Chondrocyte (in vitro differentiated cells): ENCODE measurements around the gene UNC13B. TPM values are rescaled to one million over a fixed set of nuclear protein-coding genes. Genes with fewer than 3 reads are reported as not detected.

Experiments
- DNase-seq: peaks from one replicate; pipeline ENCODE4 v3.0.0; 2021; ENCODE audit warnings: mixed read lengths, low spot score
- H3K27ac Mint-ChIP-seq: one replicate; pipeline ENCODE4 v1.8.0; 2021; ENCODE audit warnings: mild to moderate bottlenecking, moderate library complexity, mixed read lengths; ENCODE audit not compliant: unreplicated experiment
- H3K27me3 Mint-ChIP-seq: 2 replicates; pipeline ENCODE4 v1.8.0; 2021; ENCODE audit warnings: low read depth, mixed read lengths
- H3K36me3 Mint-ChIP-seq: 2 replicates; pipeline ENCODE4 v1.8.0; 2021; ENCODE audit warnings: low read depth, mixed read lengths
- H3K4me1 Mint-ChIP-seq: 2 replicates; pipeline ENCODE4 v1.8.0; 2021; ENCODE audit warnings: low read depth, mild to moderate bottlenecking, mixed read lengths
- H3K4me3 Mint-ChIP-seq: one replicate; pipeline ENCODE4 v1.8.0; 2021; ENCODE audit warnings: mild to moderate bottlenecking, moderate library complexity, mixed read lengths; ENCODE audit not compliant: unreplicated experiment
- H3K9me3 Mint-ChIP-seq: 2 replicates; pipeline ENCODE4 v1.8.0; 2021; ENCODE audit warnings: low read depth, mixed read lengths
- total RNA-seq: library from RNA; stranded (reverse); gene quantifications from 3 replicates; pipeline ENCODE4 v1.2.1, GENCODE V29; 2021
- TF ChIP-seq, protein P1 (sequence below): fragments of 200-600 bp; sonication (generic); IDR thresholded peaks from 2 replicates; pipeline ENCODE4 v1.5.0; 2021; ENCODE audit warnings: antibody characterized with exemption, mild to moderate bottlenecking, moderate library complexity

The UNC13B gene
- total RNA-seq, 1 donor from 2014 or later, result 32.8 TPM

DNA sequence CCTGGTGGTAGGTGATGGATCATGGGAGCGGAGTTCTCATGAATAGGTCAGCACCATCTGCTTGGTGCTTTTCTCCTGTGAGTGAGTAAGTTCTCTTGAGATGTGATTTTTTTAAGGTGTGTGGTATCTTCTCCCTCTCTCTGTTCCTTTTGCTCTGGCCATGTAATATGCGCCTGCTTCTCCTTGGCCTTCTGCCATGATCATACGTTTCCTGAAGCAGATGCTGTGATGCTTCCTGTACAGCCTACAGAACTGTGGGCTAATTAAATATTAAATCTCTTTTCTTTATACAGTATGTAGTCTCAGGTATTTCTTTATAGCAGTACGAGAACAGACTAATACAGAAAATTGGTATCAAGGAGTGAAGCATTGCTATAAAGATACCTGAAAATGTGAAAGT, 36.4 kb downstream of the UNC13B start:
- peaks cover 14% of the 10 kb centered on the region for H3K4me1 Mint-ChIP-seq
- H3K4me3 Mint-ChIP-seq, result no peak overlapping the region
- H3K9me3 Mint-ChIP-seq, result peaks cover 13% of the 10 kb centered on the region
- H3K27me3 Mint-ChIP-seq, result no peaks in the 10 kb centered on the region
- H3K27ac Mint-ChIP-seq, result no peak overlapping the region
- H3K36me3 Mint-ChIP-seq, result peaks cover 9% of the 10 kb centered on the region
- TF ChIP-seq, protein P1, sequence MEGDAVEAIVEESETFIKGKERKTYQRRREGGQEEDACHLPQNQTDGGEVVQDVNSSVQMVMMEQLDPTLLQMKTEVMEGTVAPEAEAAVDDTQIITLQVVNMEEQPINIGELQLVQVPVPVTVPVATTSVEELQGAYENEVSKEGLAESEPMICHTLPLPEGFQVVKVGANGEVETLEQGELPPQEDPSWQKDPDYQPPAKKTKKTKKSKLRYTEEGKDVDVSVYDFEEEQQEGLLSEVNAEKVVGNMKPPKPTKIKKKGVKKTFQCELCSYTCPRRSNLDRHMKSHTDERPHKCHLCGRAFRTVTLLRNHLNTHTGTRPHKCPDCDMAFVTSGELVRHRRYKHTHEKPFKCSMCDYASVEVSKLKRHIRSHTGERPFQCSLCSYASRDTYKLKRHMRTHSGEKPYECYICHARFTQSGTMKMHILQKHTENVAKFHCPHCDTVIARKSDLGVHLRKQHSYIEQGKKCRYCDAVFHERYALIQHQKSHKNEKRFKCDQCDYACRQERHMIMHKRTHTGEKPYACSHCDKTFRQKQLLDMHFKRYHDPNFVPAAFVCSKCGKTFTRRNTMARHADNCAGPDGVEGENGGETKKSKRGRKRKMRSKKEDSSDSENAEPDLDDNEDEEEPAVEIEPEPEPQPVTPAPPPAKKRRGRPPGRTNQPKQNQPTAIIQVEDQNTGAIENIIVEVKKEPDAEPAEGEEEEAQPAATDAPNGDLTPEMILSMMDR, result no peak
- no peak for DNase-seq

DNA sequence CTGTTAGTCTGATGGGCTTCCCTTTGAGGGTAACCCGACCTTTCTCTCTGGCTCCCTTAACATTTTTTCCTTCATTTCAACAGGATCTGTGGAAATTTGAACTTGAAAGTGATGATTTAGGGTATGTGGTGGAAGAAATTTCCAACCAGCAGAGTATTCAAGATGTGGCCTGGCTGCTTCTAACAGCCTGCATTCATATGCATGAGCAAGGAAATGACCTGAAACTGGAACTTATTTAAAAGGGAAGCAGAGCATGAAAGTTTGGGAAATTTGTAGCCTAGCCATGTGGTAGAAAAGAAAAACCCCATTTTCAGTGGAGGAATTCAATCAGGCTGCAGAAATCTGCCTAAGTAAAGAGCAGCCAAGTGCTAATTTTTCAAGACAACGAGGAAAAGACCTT, 41.7 kb downstream of the UNC13B start:
- Mint-ChIP-seq H3K4me3 (no peak overlapping the region), H3K27ac (no peak overlapping the region), H3K27me3 (no peaks in the 10 kb centered on the region), H3K9me3 (peaks cover 30% of the 10 kb centered on the region), H3K4me1 (no peaks in the 10 kb centered on the region), H3K36me3 (peaks cover 18% of the 10 kb centered on the region)
- no peak for DNase-seq
- TF ChIP-seq, protein P1, result no peak

DNA sequence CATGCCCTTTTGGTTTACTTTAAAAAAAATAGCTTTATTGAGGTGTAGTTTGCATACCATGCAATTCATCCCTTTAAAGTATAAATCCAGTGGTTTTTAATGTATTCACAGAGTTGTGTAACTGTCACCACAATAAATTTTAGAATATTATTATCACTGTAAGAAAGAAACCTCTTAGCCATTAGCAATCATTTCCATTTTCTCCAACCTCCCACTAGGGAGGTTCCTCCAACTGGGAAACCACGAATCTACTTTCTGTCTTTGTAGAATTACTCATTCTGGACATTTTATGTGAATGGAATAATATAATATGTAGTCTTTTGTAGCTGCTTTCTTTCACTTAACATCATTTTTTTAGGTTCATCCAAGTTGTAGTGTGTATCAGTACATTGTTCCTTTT, 43.5 kb downstream of the UNC13B start:
- Mint-ChIP-seq H3K36me3 (peaks cover 18% of the 10 kb centered on the region), H3K27ac (no peak overlapping the region), H3K27me3 (no peaks in the 10 kb centered on the region), H3K4me1 (no peaks in the 10 kb centered on the region), H3K9me3 (peaks cover 30% of the 10 kb centered on the region), H3K4me3 (no peak overlapping the region)
- TF ChIP-seq, protein P1, result no peak
- no peak for DNase-seq

DNA sequence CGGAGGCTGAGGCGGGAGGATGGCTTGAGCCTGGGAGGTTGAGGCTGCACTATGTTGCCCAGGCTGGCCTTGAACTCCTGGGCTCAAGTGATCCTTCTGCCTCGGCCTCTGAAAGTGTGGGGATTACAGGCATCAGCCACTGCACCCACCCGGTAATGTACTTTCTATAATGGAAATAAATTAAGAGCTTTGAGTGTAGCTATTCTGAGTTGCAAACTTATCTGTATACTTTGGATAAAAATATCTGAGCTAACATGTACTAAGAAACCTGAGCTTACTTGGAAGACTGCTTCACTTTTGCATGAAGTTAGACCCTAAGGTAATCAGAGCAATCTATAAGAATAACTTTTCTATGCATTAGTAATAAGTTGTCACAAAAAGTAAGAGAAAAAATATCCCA, 50.0 kb downstream of the UNC13B start:
- no peaks in the 10 kb centered on the region for H3K36me3 Mint-ChIP-seq
- no peaks in the 10 kb centered on the region for H3K27me3 Mint-ChIP-seq
- H3K4me1 Mint-ChIP-seq, result no peaks in the 10 kb centered on the region
- no peak overlapping the region for H3K27ac Mint-ChIP-seq
- TF ChIP-seq, protein P1, result no peak
- H3K4me3 Mint-ChIP-seq, result no peak overlapping the region
- DNase-seq, result no peak
- H3K9me3 Mint-ChIP-seq, result no peaks in the 10 kb centered on the region

DNA sequence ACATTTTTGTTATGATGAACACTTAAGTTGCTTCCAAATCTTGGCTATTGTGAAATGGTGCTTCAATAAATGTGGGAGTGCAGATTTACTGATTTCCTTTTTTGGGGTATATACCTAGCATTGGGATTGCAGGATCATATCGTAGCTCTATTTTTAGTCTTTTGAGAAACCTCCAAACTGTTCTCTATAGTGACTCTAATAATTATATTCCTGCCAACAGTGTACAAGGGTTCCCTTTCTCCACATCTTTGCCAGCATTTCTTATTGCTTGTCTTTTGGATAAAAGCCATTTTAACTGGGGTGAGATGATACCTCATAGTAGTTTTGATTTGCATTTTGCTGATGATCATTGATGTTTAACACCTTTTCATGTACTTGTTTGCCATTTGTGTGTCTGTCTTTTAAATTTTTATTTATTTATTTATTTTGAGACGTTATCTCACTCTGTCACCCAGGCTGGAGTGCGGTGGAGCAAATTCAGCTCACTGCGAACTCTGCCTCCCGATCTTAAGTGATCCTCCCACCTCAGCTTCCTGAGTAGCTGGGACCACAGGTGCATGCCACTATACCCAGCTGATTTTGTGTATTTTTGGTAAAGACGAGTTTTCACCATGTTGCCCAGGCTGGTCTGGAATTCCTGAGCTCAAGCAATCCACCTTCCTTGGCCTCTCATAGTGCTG, 59.0 kb downstream of the UNC13B start:
- Mint-ChIP-seq H3K27me3 (no peaks in the 10 kb centered on the region), H3K27ac (no peak overlapping the region), H3K9me3 (peaks cover 28% of the 10 kb centered on the region), H3K4me1 (no peaks in the 10 kb centered on the region), H3K4me3 (no peak overlapping the region), H3K36me3 (peaks cover 5% of the 10 kb centered on the region)
- TF ChIP-seq, protein P1, result no peak
- DNase-seq, result no peak
